GM23338 (cell line): Measurements from ENCODE around the gene DUSP3. TPM values are rescaled to one million over a fixed set of nuclear protein-coding genes. Genes with fewer than 3 reads are reported as not detected.
A peak's percentile ranks its signal among the peaks of the same experiment; 100 is the strongest.

ENCODE experiments used
- ATAC-seq: fragments of 200-7000 bp; cut with Tn5 transposase; 3 replicates; pipeline ENCODE4 v1.9.1; 2020
- DNase-seq: peaks from one replicate; pipeline ENCODE4 v3.0.0-alpha.2; 2015; ENCODE audit warnings: low spot score
- H2AFZ ChIP-seq: fragments of 200-600 bp; sonication (generic); 2 replicates; pipeline ENCODE4 v1.8.0; 2016; ENCODE audit warnings: antibody characterized with exemption, mild to moderate bottlenecking, moderate library complexity
- H3F3A ChIP-seq: fragments of 200-600 bp; sonication (generic); replicated peaks from 2 replicates; pipeline ENCODE4 v1.8.0; 2017; ENCODE audit warnings: antibody characterized with exemption, mixed run types, low read depth
- H3K27ac ChIP-seq: fragments of 200-600 bp; sonication (generic); 2 replicates; pipeline ENCODE4 v1.6.1; 2016; ENCODE audit warnings: low read depth
- H3K27me3 ChIP-seq: fragments of 200-600 bp; sonication (generic); 2 replicates; pipeline ENCODE4 v1.8.0; 2016; ENCODE audit warnings: mild to moderate bottlenecking, mixed run types, moderate library complexity; ENCODE audit not compliant: insufficient read depth
- H3K36me3 ChIP-seq: fragments of 200-600 bp; sonication (generic); 2 replicates; pipeline ENCODE4 v1.8.0; 2016; ENCODE audit warnings: mild to moderate bottlenecking; ENCODE audit not compliant: insufficient read depth
- H3K4me1 ChIP-seq: fragments of 200-600 bp; sonication (generic); 2 replicates; pipeline ENCODE4 v1.8.0; 2016; ENCODE audit warnings: mild to moderate bottlenecking, moderate library complexity; ENCODE audit not compliant: insufficient read depth
- H3K4me2 ChIP-seq: fragments of 200-600 bp; sonication (generic); 2 replicates; pipeline ENCODE4 v1.7.1; 2017; ENCODE audit warnings: mixed run types
- H3K4me3 ChIP-seq: fragments of 200-600 bp; sonication (generic); 2 replicates; pipeline ENCODE4 v1.6.1; 2016; ENCODE audit warnings: mixed run types
- H3K79me2 ChIP-seq: fragments of 200-600 bp; sonication (generic); replicated peaks from 2 replicates; pipeline ENCODE4 v1.8.0; 2017; ENCODE audit warnings: mild to moderate bottlenecking; ENCODE audit not compliant: insufficient read depth
- H3K9me2 ChIP-seq: fragments of 200-600 bp; sonication (generic); 2 replicates; pipeline ENCODE4 v1.8.0; 2017; ENCODE audit not compliant: insufficient read depth
- H4K20me1 ChIP-seq: fragments of 200-600 bp; sonication (generic); replicated peaks from 2 replicates; pipeline ENCODE4 v1.8.0; 2017; ENCODE audit warnings: mild to moderate bottlenecking; ENCODE audit not compliant: insufficient read depth
- H3K27ac Mint-ChIP-seq: 2 replicates; pipeline ENCODE4 v1.8.0; 2020; ENCODE audit warnings: inconsistent platforms, mild to moderate bottlenecking, moderate library complexity, mixed read lengths
- H3K27me3 Mint-ChIP-seq: 3 replicates; pipeline ENCODE4 v1.8.0; 2022; ENCODE audit warnings: low read depth, mild to moderate bottlenecking, moderate library complexity, mixed read lengths, inconsistent platforms; ENCODE audit not compliant: insufficient read depth, poor library complexity
- H3K36me3 Mint-ChIP-seq: 3 replicates; pipeline ENCODE4 v1.8.0; 2021; ENCODE audit warnings: low read depth, mild to moderate bottlenecking, inconsistent platforms, moderate library complexity, mixed read lengths
- H3K4me1 Mint-ChIP-seq: 3 replicates; pipeline ENCODE4 v1.8.0; 2020; ENCODE audit warnings: mild to moderate bottlenecking, inconsistent platforms, mixed read lengths
- H3K4me3 Mint-ChIP-seq: 3 replicates; pipeline ENCODE4 v1.8.0; 2021; ENCODE audit warnings: moderate library complexity, mild to moderate bottlenecking, inconsistent platforms, mixed read lengths
- H3K9me3 Mint-ChIP-seq: 3 replicates; pipeline ENCODE4 v1.8.0; 2020; ENCODE audit warnings: moderate library complexity, mild to moderate bottlenecking, inconsistent platforms, mixed read lengths
- CREB1 ChIP-seq: fragments of 250-450 bp; sonication (Bioruptor Pico); IDR thresholded peaks from 2 replicates; pipeline ENCODE4 v1.5.0; 2020; ENCODE audit warnings: low read depth, mild to moderate bottlenecking, moderate library complexity
- CTCF ChIP-seq, 2 experiments: fragments of 200-600 bp in 1 of 2; sonication (generic) in 1 of 2; conservative IDR thresholded peaks; 2 replicates each; pipeline versions ENCODE4 v1.5.1 to v1.6.1; 2016 to 2017; ENCODE audit warnings: antibody characterized with exemption in 2 of 2, low read depth in 2 of 2, mild to moderate bottlenecking in 2 of 2, moderate library complexity in 1 of 2
- ETS1 ChIP-seq: IDR thresholded peaks from 2 replicates; pipeline ENCODE4 v1.6.1; 2016; ENCODE audit warnings: antibody characterized with exemption
- EZH2 ChIP-seq: fragments of 200-600 bp; sonication (generic); IDR thresholded peaks from one replicate; pipeline ENCODE4 v1.8.0; 2017; ENCODE audit warnings: antibody characterized with exemption, mild to moderate bottlenecking, low read depth; ENCODE audit not compliant: unreplicated experiment
- EZH2phosphoT487 ChIP-seq: fragments of 200-600 bp; sonication (generic); IDR thresholded peaks from one replicate; pipeline ENCODE4 v1.8.1; 2018; ENCODE audit warnings: antibody characterized with exemption; ENCODE audit not compliant: unreplicated experiment
- JUNB ChIP-seq: IDR thresholded peaks from one replicate; pipeline ENCODE4 v1.6.1; 2016; ENCODE audit warnings: antibody characterized with exemption; ENCODE audit not compliant: unreplicated experiment
- NANOG ChIP-seq: IDR thresholded peaks from 2 replicates; pipeline ENCODE4 v1.6.1; 2016; ENCODE audit warnings: antibody characterized with exemption, borderline replicate concordance
- POLR2AphosphoS5 ChIP-seq: IDR thresholded peaks from 2 replicates; pipeline ENCODE4 v1.6.1; 2016; ENCODE audit warnings: antibody characterized with exemption, low read depth
- REST ChIP-seq: IDR thresholded peaks from one replicate; pipeline ENCODE4 v1.6.1; 2018; ENCODE audit warnings: antibody characterized with exemption; ENCODE audit not compliant: unreplicated experiment
- STAT1 ChIP-seq: IDR thresholded peaks from one replicate; pipeline ENCODE4 v1.6.1; 2016; ENCODE audit warnings: antibody characterized with exemption; ENCODE audit not compliant: unreplicated experiment
- ZNF114 ChIP-seq: fragments of 250-450 bp; sonication (Bioruptor Pico); IDR thresholded peaks from 2 replicates; pipeline ENCODE4 v1.5.0; 2020; ENCODE audit warnings: mild to moderate bottlenecking, moderate library complexity
- ZNF331 ChIP-seq: fragments of 250-450 bp; sonication (Bioruptor Pico); IDR thresholded peaks from 2 replicates; pipeline ENCODE4 v1.5.0; 2020; ENCODE audit warnings: low read depth, mild to moderate bottlenecking, moderate library complexity
- ZNF462 ChIP-seq: fragments of 250-450 bp; sonication (Bioruptor Pico); IDR thresholded peaks from 2 replicates; pipeline ENCODE4 v1.5.0; 2020; ENCODE audit warnings: mild to moderate bottlenecking, moderate library complexity
- polyA plus RNA-seq: library from polyadenylated mRNA; unstranded; fragments of >200 nt; fragmentation: Nextera tagmentation; extraction: Ambion mirVana; gene quantifications from 2 replicates; pipeline ENCODE4 v1.2.1, GENCODE V29; 2016
- total RNA-seq: library from RNA; depleted of rRNA; stranded (reverse); fragments of >200 nt; shearing (Covaris generic); gene quantifications from 2 replicates; pipeline ENCODE4 v1.2.3, GENCODE V29; 2014

The DUSP3 gene
- total and polyA plus RNA-seq, 2 experiments from 2014 or later = 14.7 to 22.1 TPM

GRCh38 chr17:43759836-43760235, 18.9 kb downstream of the DUSP3 start:
- Histone ChIP-seq H3K9me2 (no peaks in the 10 kb centered on the region), H3K36me3 (no peaks in the 10 kb centered on the region), H3K27ac (no peak overlapping the region), H3K4me1 (peaks cover 22% of the 10 kb centered on the region), H3K4me2 (peak overlapping the region; percentile 8), H4K20me1 (no peaks in the 10 kb centered on the region), H3F3A (peaks cover 7% of the 10 kb centered on the region; the same call in 1 of the 2 replicates), H2AFZ (0 out of 2 replicates have a peak overlapping the region, but pooled peaks have one; percentile 6), H3K4me3 (peak overlapping the region; percentile 21; the same call in 1 of the 2 replicates), H3K27me3 (peaks cover 13% of the 10 kb centered on the region), H3K79me2 (no peaks in the 10 kb centered on the region)
- no peaks in the 10 kb centered on the region for H3K36me3 Mint-ChIP-seq
- TF ChIP-seq EZH2 (no peak), EZH2phosphoT487 (no peak), REST (no peak), JUNB (no peak), ZNF462 (CRISPR knock-in tag) (no peak), CTCF (conservative IDR thresholded peaks at IDR 0.05; ENCODE audit: low read depth in 2 of 2) (no peak), ZNF331 (CRISPR knock-in tag) (no peak), POLR2AphosphoS5 (no peak), ETS1 (no peak), NANOG (no peak), CREB1 (CRISPR knock-in tag) (no peak), ZNF114 (CRISPR knock-in tag) (no peak), STAT1 (no peak)
- DNase-seq = no peak
- H3K27ac Mint-ChIP-seq = peak overlapping the region; percentile 91
- no peaks in the 10 kb centered on the region for H3K9me3 Mint-ChIP-seq
- peaks cover 37% of the 10 kb centered on the region for H3K4me1 Mint-ChIP-seq
- H3K27me3 Mint-ChIP-seq = peaks cover 15% of the 10 kb centered on the region
- peak overlapping the region; percentile 56 for H3K4me3 Mint-ChIP-seq
- no peak for ATAC-seq
